Measurements from ENCODE around the gene HOXA11.

DNA sequence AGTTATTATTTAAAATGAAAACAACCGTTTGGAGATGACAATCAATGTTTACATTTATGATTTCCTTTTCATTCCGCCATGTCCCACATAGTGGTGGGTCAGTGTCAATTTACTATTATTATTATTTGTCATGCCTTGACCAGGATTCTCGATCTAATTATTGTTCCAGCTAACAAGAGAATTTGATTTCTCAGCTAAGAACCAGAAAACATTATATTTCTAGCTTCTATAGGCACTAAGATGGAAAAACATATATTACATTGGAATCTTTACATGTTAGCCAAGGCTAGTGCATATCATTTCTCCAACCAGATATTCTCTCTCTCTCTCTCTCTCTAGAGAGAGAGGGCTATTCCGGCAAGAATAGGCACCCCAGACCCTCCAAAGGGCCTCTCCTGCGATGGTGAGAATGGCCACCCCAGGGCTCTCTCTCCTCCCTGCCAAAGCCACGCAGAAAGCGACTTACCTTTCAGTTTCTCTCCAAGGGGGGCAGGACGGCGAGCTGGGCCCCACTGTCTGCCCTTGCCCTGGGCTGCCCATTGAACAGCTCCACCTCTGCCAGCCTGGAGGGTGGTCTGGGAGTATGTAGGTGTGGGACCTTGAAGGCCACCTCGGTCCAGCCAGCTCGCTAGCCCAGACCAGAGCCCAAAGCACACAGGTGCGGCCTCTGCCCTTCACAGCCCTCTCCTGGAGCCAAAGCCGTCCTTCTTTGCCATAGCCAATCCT is 35.0 kb downstream of the HOXA11 start:
- TF ChIP-seq, protein P1, sequence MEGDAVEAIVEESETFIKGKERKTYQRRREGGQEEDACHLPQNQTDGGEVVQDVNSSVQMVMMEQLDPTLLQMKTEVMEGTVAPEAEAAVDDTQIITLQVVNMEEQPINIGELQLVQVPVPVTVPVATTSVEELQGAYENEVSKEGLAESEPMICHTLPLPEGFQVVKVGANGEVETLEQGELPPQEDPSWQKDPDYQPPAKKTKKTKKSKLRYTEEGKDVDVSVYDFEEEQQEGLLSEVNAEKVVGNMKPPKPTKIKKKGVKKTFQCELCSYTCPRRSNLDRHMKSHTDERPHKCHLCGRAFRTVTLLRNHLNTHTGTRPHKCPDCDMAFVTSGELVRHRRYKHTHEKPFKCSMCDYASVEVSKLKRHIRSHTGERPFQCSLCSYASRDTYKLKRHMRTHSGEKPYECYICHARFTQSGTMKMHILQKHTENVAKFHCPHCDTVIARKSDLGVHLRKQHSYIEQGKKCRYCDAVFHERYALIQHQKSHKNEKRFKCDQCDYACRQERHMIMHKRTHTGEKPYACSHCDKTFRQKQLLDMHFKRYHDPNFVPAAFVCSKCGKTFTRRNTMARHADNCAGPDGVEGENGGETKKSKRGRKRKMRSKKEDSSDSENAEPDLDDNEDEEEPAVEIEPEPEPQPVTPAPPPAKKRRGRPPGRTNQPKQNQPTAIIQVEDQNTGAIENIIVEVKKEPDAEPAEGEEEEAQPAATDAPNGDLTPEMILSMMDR (IDR thresholded peaks at IDR 0.05) = no peak
- no peak for TF ChIP-seq POLR2A (IDR thresholded peaks at IDR 0.05)
